HG03378 (cell line): ENCODE results near the gene ZNF627.
A peak's percentile ranks its signal among the peaks of the same experiment; 100 is the strongest.
"Not testable (repeated sequence)": the region's sequence is repeated elsewhere in the genome, so short reads cannot be mapped to it uniquely, and the experiment has no call there.

Experiments
- ATAC-seq: cut with Tn5 transposase; IDR thresholded peaks from one replicate; pipeline ENCODE4 v1.9.1; 2021; ENCODE audit warnings: mild to moderate bottlenecking, moderate library complexity; ENCODE audit not compliant: unreplicated experiment

The ZNF627 gene

GRCh38 chr19:11620553-11620952 is 23.3 kb downstream of the ZNF627 start:
- no peak for ATAC-seq

- not testable (repeated sequence) for ATAC-seq
Measured at GRCh38 chr19:11622401-11622800, 25.1 kb downstream of the ZNF627 start.

GRCh38 chr19:11624069-11624463 is 26.8 kb downstream of the ZNF627 start:
- ATAC-seq: no peak

DNA sequence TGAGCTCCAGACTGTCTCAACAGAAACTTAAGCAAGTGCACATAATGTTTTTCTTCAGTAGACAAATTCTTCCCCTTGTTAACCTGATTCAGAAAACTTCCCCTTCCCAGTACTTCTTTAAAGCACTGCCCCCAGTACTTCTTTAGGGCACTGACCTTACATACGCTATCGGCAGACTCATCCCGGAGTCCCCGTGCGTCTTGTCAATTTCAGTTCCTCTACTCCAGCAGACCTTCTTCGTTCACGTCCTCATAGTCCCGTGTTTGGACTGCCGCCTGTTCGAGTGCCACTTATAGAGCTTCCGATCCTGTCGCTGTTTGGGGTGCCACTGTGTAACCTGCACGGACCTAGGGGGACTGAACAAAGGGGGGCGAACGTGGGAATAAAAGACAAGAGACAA is 29.0 kb downstream of the ZNF627 start:
- no peak for ATAC-seq

DNA sequence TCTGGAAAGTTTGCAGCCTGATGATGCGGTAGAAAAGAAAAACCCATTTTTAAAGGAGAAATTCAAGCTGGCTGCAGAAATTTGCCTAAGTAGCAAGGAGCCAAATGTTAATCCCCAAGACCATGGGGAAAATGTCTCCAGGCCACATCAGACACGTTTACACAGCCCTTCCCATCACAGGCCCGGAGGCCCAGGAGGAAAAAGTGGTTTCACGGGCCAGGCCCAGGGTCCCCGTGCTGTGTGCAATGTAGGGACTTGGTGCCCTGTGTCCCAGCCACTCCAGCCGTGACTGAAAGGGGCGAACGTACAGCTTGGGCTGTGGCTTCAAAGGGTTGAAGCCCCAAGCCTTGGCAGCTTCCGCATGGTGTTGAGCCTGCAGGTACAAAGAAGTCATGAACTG is 35.9 kb downstream of the ZNF627 start:
- ATAC-seq: no peak

GRCh38 chr19:11634018-11634662 is 36.9 kb downstream of the ZNF627 start:
- ATAC-seq: not testable (repeated sequence)

GRCh38 chr19:11639245-11639601 is 41.9 kb downstream of the ZNF627 start:
- no peak for ATAC-seq

DNA sequence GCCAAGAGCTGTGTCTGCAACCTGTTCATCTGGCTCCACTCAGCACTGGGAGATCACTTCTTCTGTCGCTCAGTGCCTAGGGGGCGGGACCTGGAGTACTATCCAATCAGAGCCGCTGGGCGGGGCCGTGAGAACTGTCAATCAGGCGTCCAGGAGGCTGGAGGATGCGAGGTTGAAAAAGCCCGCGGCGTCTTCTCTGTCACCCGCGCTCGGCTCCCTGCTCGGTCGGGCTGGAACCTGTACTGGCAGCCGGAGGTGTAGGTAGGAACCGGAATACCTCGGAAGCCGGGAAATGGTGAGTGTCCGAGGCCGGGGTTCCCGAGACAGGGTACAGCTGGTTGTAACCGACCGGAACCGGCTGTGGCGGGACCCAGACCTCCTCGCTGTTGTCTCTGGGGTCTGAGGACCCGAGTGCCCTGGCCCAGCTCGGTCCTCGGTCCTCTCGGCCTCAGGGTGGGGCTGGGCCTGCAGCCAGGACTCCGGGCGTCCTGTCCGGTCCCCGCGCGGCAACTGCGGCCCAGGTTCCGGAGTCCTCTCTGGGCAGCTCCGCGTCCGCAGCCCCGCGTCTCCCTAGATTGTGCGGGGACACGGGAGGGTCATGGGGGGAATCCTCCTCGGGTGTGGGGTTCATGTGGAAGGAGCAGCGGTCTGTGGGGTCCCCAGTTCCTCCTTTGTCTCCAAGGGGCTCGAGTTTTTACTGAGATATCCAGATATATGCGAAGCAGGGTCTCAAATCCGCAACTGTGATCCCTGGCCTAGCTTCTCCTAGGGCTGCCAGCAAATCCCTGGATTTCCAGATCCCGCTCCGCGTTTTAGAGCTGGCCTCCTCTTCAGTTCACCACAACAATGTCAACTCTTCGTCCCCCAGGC is 42.6 kb downstream of the ZNF627 start:
- ATAC-seq: peak; percentile 85

DNA sequence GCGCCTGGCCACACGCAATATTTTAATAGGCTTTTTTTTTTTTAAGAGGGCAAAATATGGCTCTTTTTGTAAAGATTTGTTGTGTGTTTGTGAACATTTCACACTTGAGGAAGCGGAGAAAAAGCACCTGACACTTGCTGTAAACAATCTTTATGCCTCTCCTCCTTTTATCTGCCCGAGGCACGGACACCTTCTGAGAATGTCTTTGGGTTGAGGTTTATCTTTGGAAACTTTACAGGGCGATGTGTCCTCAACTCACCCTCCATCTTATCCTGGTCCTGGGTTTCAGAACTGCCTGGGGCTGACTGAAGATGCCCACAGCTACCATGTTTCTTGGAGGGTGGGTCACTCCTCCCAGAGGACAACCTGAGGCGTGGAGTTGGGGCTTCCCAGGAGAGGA is 44.0 kb downstream of the ZNF627 start:
- ATAC-seq: no peak

GRCh38 chr19:11642902-11643301 is 45.6 kb downstream of the ZNF627 start:
- ATAC-seq: no peak

DNA sequence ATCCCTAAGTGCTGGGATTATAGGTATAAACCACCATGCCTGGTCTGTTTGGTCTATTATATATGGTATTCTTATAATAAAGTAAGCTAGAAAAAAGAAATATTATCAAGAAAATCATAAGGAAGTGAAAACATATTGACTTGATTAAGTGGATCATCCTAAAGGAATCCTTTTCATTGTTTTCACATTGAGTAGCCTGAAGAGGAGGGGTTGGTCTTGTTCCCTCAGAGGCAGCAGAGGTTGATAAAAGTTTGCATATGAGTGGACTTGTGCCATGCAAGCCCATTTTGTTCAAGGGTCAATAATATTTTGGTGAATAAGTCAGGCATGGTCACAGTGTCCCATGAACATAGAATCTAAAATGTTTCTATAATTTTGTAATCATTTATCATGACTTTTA is 52.7 kb downstream of the ZNF627 start:
- ATAC-seq: no peak

GRCh38 chr19:11651062-11651461 is 53.8 kb downstream of the ZNF627 start:
- no peak for ATAC-seq

GRCh38 chr19:11652056-11652455 is 54.8 kb downstream of the ZNF627 start:
- ATAC-seq: no peak

- ATAC-seq: no peak
Measured at GRCh38 chr19:11652492-11652891, 55.2 kb downstream of the ZNF627 start.

DNA sequence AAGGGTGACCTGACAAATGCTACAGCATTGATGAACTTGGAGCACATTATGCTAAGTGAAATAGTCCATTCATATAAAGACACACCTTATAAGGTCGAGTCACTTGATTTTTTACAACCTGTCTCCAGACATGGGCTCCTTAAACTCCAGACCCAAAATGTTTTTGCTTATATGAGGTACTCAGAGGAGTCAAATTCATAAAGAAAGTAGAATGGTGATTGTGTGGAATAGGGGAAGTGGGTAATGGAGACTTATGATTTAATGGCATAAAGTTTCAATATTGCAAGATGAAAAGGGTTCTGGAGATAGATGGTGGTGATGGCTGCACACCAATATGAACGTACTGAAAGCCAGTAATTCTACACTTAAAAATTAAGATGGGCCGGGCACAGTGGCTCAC is 59.3 kb downstream of the ZNF627 start:
- ATAC-seq: no peak

GRCh38 chr19:11657307-11657706 is 60.0 kb downstream of the ZNF627 start:
- no peak for ATAC-seq

GRCh38 chr19:11658970-11659369 is 61.7 kb downstream of the ZNF627 start:
- ATAC-seq: no peak

GRCh38 chr19:11659612-11660011 is 62.3 kb downstream of the ZNF627 start:
- ATAC-seq: no peak

DNA sequence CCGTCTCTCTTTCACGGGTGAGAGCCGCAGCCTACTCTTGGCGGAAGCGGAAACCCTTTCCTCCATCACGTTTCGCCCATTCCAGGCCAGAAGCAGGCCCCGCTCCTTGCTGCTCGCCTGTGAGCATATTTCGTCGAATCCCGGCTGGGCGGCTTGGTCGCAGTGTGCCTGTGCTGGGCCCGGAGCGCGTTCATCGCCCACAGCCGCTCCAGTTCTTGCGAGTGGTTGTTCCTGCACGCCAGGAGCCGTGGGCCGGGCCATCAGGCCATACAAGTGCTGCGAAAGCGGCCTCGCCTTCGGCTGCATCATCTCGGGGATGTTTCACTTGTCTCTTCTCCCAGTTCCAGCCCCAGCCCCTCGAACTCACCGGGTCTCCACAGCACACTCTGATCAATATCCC is 65.0 kb downstream of the ZNF627 start:
- ATAC-seq: no peak

DNA sequence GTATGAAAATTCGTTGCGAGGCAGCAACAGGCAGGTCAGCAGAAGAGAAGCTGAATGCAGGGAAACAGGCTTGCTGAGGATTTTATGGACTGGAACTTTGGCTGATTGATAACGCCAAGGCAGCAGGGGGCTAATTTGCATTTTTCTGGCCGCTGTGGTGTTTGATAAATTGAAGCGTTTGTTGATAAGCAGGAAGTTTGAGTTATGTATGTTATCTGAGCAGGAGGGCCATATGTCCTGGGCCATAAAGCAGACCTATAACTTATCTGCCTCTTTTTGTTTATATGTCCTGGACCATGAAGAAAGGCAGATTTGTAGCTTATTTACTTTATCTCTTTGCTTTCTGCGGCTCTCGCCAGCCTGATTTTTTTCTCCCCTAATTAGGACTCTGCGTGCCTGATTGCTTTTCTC is 65.9 kb downstream of the ZNF627 start:
- no peak for ATAC-seq
